ENCODE data around the gene STPG3. TPM values are rescaled to one million over a fixed set of nuclear protein-coding genes. Genes with fewer than 3 reads are reported as not detected.
A peak's percentile ranks its signal among the peaks of the same experiment; 100 is the strongest.

Gene STPG3
- total and polyA plus RNA-seq, 9 of the 15 experiments (the other 6 are each of a cell fraction or from before 2014, with no cell fraction given): not detected

DNA sequence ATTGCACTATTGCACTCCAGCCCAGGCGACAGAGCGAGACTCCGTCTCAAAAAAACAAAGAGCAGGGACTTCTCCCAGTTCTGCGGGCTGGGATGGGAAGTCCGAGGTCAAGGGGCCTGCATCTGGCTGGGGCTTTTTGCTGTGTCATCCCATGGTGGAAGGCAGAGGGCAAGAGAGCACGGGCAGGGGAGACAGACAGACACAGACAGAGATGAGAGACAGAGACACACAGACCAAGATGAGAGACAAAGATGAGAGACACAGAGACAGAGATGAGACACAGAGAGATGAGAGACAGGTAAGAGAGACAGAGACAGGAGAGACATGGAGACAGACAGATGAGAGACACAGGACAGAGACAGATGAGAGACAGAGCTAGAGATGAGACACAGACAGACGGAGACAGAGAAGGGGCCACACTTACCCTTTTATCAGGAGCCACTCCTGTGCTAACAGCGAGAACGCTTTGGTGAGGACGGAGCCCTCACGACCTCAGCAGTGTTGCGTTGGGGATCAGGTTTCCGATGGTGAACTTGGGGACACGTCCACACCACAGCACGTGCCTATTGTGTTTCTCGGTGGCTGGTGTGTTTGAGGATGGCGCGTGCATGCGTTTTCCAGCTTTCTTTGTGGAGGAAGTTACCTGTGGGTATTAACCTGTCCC lies 17.6 kb downstream of the STPG3 start (continued):
- TF ChIP-seq, protein P1, sequence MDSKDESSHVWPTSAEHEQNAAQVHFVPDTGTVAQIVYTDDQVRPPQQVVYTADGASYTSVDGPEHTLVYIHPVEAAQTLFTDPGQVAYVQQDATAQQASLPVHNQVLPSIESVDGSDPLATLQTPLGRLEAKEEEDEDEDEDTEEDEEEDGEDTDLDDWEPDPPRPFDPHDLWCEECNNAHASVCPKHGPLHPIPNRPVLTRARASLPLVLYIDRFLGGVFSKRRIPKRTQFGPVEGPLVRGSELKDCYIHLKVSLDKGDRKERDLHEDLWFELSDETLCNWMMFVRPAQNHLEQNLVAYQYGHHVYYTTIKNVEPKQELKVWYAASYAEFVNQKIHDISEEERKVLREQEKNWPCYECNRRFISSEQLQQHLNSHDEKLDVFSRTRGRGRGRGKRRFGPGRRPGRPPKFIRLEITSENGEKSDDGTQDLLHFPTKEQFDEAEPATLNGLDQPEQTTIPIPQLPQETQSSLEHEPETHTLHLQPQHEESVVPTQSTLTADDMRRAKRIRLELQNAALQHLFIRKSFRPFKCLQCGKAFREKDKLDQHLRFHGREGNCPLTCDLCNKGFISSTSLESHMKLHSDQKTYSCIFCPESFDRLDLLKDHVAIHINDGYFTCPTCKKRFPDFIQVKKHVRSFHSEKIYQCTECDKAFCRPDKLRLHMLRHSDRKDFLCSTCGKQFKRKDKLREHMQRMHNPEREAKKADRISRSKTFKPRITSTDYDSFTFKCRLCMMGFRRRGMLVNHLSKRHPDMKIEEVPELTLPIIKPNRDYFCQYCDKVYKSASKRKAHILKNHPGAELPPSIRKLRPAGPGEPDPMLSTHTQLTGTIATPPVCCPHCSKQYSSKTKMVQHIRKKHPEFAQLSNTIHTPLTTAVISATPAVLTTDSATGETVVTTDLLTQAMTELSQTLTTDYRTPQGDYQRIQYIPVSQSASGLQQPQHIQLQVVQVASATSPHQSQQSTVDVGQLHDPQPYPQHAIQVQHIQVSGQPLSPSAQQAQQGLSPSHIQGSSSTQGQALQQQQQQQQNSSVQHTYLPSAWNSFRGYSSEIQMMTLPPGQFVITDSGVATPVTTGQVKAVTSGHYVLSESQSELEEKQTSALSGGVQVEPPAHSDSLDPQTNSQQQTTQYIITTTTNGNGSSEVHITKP (IDR thresholded peaks at IDR 0.05; ENCODE audit: partially characterized antibody): no peak
- TF ChIP-seq, protein P2, sequence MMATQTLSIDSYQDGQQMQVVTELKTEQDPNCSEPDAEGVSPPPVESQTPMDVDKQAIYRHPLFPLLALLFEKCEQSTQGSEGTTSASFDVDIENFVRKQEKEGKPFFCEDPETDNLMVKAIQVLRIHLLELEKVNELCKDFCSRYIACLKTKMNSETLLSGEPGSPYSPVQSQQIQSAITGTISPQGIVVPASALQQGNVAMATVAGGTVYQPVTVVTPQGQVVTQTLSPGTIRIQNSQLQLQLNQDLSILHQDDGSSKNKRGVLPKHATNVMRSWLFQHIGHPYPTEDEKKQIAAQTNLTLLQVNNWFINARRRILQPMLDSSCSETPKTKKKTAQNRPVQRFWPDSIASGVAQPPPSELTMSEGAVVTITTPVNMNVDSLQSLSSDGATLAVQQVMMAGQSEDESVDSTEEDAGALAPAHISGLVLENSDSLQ (IDR thresholded peaks at IDR 0.05): peak; percentile 88
- no peak for TF ChIP-seq ZNF695 (CRISPR knock-in tag; IDR thresholded peaks at IDR 0.05)
- peak in 1 of 2 experiments; percentile 93; a peak in 1 of 4 replicates for TF ChIP-seq MCM7 (IDR thresholded peaks at IDR 0.05)
- TF ChIP-seq MYC (IDR thresholded peaks at IDR 0.05; ENCODE audit: low read depth, low read length): no peak; the same call in 1 of the 2 replicates
- TF ChIP-seq MYC (CRISPR knock-in tag; IDR thresholded peaks at IDR 0.05; ENCODE audit: borderline replicate concordance, low read depth): no peak
- TF ChIP-seq RBBP5 (IDR thresholded peaks at IDR 0.05; ENCODE audit: borderline replicate concordance, insufficient read depth, low read length, poor library complexity, severe bottlenecking): peak; percentile 43
- TF ChIP-seq ZFP1 (CRISPR knock-in tag; IDR thresholded peaks at IDR 0.05): no peak
- peak; percentile 78 for TF ChIP-seq EHMT2 (IDR thresholded peaks at IDR 0.05)
- peak; percentile 17; the same call in 1 of the 2 replicates for TF ChIP-seq GABPB1 (CRISPR knock-in tag; IDR thresholded peaks at IDR 0.05)
- TF ChIP-seq ZNF282 (CRISPR knock-in tag; IDR thresholded peaks at IDR 0.05): no peak
- TF ChIP-seq MTA3 (IDR thresholded peaks at IDR 0.05; ENCODE audit: borderline replicate concordance): peak; percentile 50; the same call in 1 of the 2 replicates
- TF ChIP-seq OTX1 (CRISPR knock-in tag; IDR thresholded peaks at IDR 0.05): peak; percentile 90
- peak; percentile 69; the same call in 1 of the 2 replicates for TF ChIP-seq MIER1 (IDR thresholded peaks at IDR 0.05; ENCODE audit: low read depth)
- TF ChIP-seq TOE1 (IDR thresholded peaks at IDR 0.05; ENCODE audit: borderline replicate concordance): peak; percentile 65; the same call in 1 of the 2 replicates
- no peak for TF ChIP-seq TOE1 (CRISPR knock-in tag; IDR thresholded peaks at IDR 0.05; ENCODE audit: borderline replicate concordance, low read depth)
- TF ChIP-seq, protein P3, sequence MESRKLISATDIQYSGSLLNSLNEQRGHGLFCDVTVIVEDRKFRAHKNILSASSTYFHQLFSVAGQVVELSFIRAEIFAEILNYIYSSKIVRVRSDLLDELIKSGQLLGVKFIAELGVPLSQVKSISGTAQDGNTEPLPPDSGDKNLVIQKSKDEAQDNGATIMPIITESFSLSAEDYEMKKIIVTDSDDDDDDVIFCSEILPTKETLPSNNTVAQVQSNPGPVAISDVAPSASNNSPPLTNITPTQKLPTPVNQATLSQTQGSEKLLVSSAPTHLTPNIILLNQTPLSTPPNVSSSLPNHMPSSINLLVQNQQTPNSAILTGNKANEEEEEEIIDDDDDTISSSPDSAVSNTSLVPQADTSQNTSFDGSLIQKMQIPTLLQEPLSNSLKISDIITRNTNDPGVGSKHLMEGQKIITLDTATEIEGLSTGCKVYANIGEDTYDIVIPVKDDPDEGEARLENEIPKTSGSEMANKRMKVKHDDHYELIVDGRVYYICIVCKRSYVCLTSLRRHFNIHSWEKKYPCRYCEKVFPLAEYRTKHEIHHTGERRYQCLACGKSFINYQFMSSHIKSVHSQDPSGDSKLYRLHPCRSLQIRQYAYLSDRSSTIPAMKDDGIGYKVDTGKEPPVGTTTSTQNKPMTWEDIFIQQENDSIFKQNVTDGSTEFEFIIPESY (CRISPR knock-in tag; IDR thresholded peaks at IDR 0.05): peak; percentile 77
- TF ChIP-seq RBFOX2 (IDR thresholded peaks at IDR 0.05; ENCODE audit: low read depth, low read length): no peak; the same call in 1 of the 2 replicates
